Prostate gland (tissue), 2 donors: ENCODE data around the gene ECEL1. TPM values are rescaled to one million over a fixed set of nuclear protein-coding genes. Genes with fewer than 3 reads are reported as not detected.

Source experiments
- DNase-seq: peaks from one replicate; pipeline ENCODE4 v3.0.0-alpha.2; 2019; ENCODE audit warnings: low spot score
- H3K27ac ChIP-seq, 2 donors: fragments of 200-600 bp; sonication (generic); 2 replicates each; pipeline ENCODE4 v1.5.1; 2017 to 2019
- H3K27me3 ChIP-seq: fragments of 200-600 bp; sonication (generic); replicated peaks from 2 replicates; pipeline ENCODE4 v1.5.1; 2019; ENCODE audit not compliant: insufficient read depth
- H3K36me3 ChIP-seq, 2 donors: fragments of 200-600 bp; sonication (generic); 1 replicate in 1 of 2; 2 replicates in 1 of 2; pipeline versions ENCODE4 v1.5.1 to v1.8.1; 2017 to 2019
- H3K4me1 ChIP-seq: fragments of 200-600 bp; sonication (generic); replicated peaks from 2 replicates; pipeline ENCODE4 v1.5.1; 2019
- H3K4me3 ChIP-seq, 2 donors: fragments of 200-600 bp; sonication (generic); 2 replicates each; pipeline ENCODE4 v1.5.1; 2017 to 2019
- H3K9me3 ChIP-seq: fragments of 200-600 bp; sonication (generic); 2 replicates; pipeline ENCODE4 v1.5.1; 2017
- CTCF ChIP-seq, 4 experiments: fragments of 200-600 bp in 2 of 4; fragments of 450-650 bp in 2 of 4; sonication (generic) in 2 of 4; IDR thresholded peaks; 1 replicate in 3 of 4; 2 replicates in 1 of 4; pipeline ENCODE4 v1.5.1; 2016 to 2019; ENCODE audit warnings: antibody characterized with exemption in 4 of 4, mild to moderate bottlenecking in 2 of 4, moderate library complexity in 2 of 4
- POLR2A ChIP-seq: fragments of 450-650 bp; IDR thresholded peaks from one replicate; pipeline ENCODE4 v1.6.1; 2016; ENCODE audit warnings: antibody characterized with exemption, mild to moderate bottlenecking
- POLR2AphosphoS5 ChIP-seq: sonication (generic); formaldehyde crosslinking; IDR thresholded peaks from one replicate; pipeline ENCODE4 v1.6.1; 2017; ENCODE audit warnings: antibody characterized with exemption
- WGBS: methylation state at CpG from one replicate; pipeline ENCODE4 v1.1.5; 2018; 5-methylcytosine and 5-hydroxymethylcytosine counted together
- intact Hi-C: fragments of 100-400 bp; cut with DNase I; formaldehyde crosslinking; loops from one replicate; pipeline ENCODE4 v1.14.2; 2022
- total RNA-seq, 2 donors: library from RNA; depleted of rRNA; stranded (reverse); fragments of >200 nt; gene quantifications; one replicate each; pipeline ENCODE4 v1.1.0, GENCODE V29; 2016

The ECEL1 gene
- total RNA-seq, 2 donors from 2014 or later = 0.82 to 15.3 TPM

- no peaks in the 10 kb centered on the region for H3K9me3 ChIP-seq
- no peak for TF ChIP-seq POLR2A
- no peak for TF ChIP-seq CTCF (IDR thresholded peaks at IDR 0.05)
- no peak for TF ChIP-seq POLR2AphosphoS5
- H3K4me1 ChIP-seq = no peaks in the 10 kb centered on the region
- H3K36me3 ChIP-seq = no peaks in the 10 kb centered on the region
- intact Hi-C loops = no loop called here
- no peak for DNase-seq
- H3K27me3 ChIP-seq = no peaks in the 10 kb centered on the region
- no peak overlapping the region for H3K4me3 ChIP-seq
- H3K27ac ChIP-seq = no peak overlapping the region
- WGBS = 87% methylated on average over 10 of the region's 10 CpGs
These were observed 25.0 kb upstream of the ECEL1 start for GRCh38 chr2:232512602-232513001.

- WGBS = 28% methylated on average over 5 of the region's 11 CpGs
- no peak for DNase-seq
- H3K27ac ChIP-seq = no peak overlapping the region
- intact Hi-C loops = no loop called here
- no peaks in the 10 kb centered on the region for H3K27me3 ChIP-seq
- TF ChIP-seq CTCF (IDR thresholded peaks at IDR 0.05) = no peak
- no peak for TF ChIP-seq POLR2A
- TF ChIP-seq POLR2AphosphoS5 = no peak
- no peak overlapping the region for H3K4me3 ChIP-seq
- H3K4me1 ChIP-seq = no peaks in the 10 kb centered on the region
- no peaks in the 10 kb centered on the region for H3K9me3 ChIP-seq
- H3K36me3 ChIP-seq = no peaks in the 10 kb centered on the region
These were observed 23.8 kb upstream of the ECEL1 start for GRCh38 chr2:232511336-232511890.

GRCh38 chr2:232508251-232508650 is 20.6 kb upstream of the ECEL1 start:
- WGBS = 78% methylated on average over 7 of the region's 7 CpGs
- H3K4me1 ChIP-seq = no peaks in the 10 kb centered on the region
- H3K27ac ChIP-seq = no peak overlapping the region
- no peak for TF ChIP-seq CTCF (IDR thresholded peaks at IDR 0.05)
- TF ChIP-seq POLR2AphosphoS5 = no peak
- no peak for TF ChIP-seq POLR2A
- no peak overlapping the region for H3K4me3 ChIP-seq
- H3K36me3 ChIP-seq = no peaks in the 10 kb centered on the region
- intact Hi-C loops = no loop called here
- H3K27me3 ChIP-seq = no peaks in the 10 kb centered on the region
- DNase-seq = no peak
- no peaks in the 10 kb centered on the region for H3K9me3 ChIP-seq

GRCh38 chr2:232506709-232507108 is 19.1 kb upstream of the ECEL1 start:
- no peak overlapping the region for H3K27ac ChIP-seq
- no peaks in the 10 kb centered on the region for H3K9me3 ChIP-seq
- 84% methylated on average over 4 of the region's 4 CpGs for WGBS
- no peaks in the 10 kb centered on the region for H3K27me3 ChIP-seq
- no peak overlapping the region for H3K4me3 ChIP-seq
- intact Hi-C loops = no loop called here
- H3K4me1 ChIP-seq = no peaks in the 10 kb centered on the region
- TF ChIP-seq POLR2AphosphoS5 (no peak), POLR2A (no peak), CTCF (IDR thresholded peaks at IDR 0.05) (no peak)
- no peaks in the 10 kb centered on the region for H3K36me3 ChIP-seq
- DNase-seq = no peak

- intact Hi-C loops = no loop called here
- no peaks in the 10 kb centered on the region for H3K27me3 ChIP-seq
- H3K9me3 ChIP-seq = no peaks in the 10 kb centered on the region
- H3K4me3 ChIP-seq = no peak overlapping the region
- H3K27ac ChIP-seq = no peak overlapping the region
- DNase-seq = no peak
- no peak for TF ChIP-seq POLR2AphosphoS5
- no peak for TF ChIP-seq CTCF (IDR thresholded peaks at IDR 0.05)
- TF ChIP-seq POLR2A = no peak
- no peaks in the 10 kb centered on the region for H3K4me1 ChIP-seq
- no peaks in the 10 kb centered on the region for H3K36me3 ChIP-seq
- 66% methylated on average over 10 of the region's 10 CpGs for WGBS
These were observed 18.2 kb upstream of the ECEL1 start for GRCh38 chr2:232505856-232506255.
